PFSK-1 (cell line): ENCODE results near the gene NHLRC4.

Experiments
- FOXP2 ChIP-seq: optimal IDR thresholded peaks from 2 replicates; pipeline ENCODE3; 2011; ENCODE audit warnings: borderline replicate concordance, control low read depth, inconsistent platforms; ENCODE audit not compliant: insufficient read depth; ENCODE audit errors: extremely low read length, extremely low read depth
- POLR2AphosphoS5 ChIP-seq: IDR thresholded peaks from 2 replicates; pipeline ENCODE4 v1.6.1; 2012; ENCODE audit warnings: low read depth, mild to moderate bottlenecking, control low read depth, low read length, moderate library complexity
- SIN3A ChIP-seq: IDR thresholded peaks from 2 replicates; pipeline ENCODE4 v1.6.1; 2012; ENCODE audit warnings: mild to moderate bottlenecking, low read length, moderate library complexity, borderline replicate concordance; ENCODE audit not compliant: insufficient read depth
- TAF1 ChIP-seq: IDR thresholded peaks from 2 replicates; pipeline ENCODE4 v1.6.1; 2012; ENCODE audit warnings: low read length, control low read depth, borderline replicate concordance; ENCODE audit not compliant: insufficient read depth
- TF ChIP-seq, protein P1 (sequence below), 2 experiments: IDR thresholded peaks; 2 replicates each; pipeline versions ENCODE4 v1.6.1 to v1.8.0; 2011 to 2012; ENCODE audit warnings: low read depth in 2 of 2, low read length in 2 of 2, control low read depth in 1 of 2, inconsistent platforms in 1 of 2, mild to moderate bottlenecking in 1 of 2, moderate library complexity in 1 of 2; ENCODE audit not compliant: insufficient read depth in 1 of 2

The NHLRC4 gene

DNA sequence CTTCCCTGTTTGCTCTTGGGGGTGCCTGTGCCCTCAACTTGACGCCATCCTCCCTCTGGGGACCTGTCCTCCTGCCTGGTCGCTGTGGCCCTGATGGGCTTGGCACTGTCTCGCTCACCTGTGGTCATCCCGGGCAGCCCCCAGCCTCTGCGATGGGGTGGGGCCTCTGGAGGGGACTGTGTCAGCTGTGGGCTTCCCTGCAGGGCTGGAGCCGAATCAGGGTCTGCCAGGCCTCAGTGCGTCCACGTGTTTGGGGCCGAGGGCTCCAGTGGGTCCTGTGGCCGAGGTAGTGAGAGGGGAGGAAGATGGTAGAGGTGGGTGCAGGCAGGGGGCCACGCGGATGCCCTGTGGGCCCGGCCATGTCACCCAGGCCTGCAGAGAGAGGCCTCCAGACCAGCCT, 11.0 kb downstream of the NHLRC4 start:
- TF ChIP-seq POLR2AphosphoS5 (no peak), TAF1 (no peak), FOXP2 (no peak), SIN3A (no peak)
- TF ChIP-seq, protein P1, sequence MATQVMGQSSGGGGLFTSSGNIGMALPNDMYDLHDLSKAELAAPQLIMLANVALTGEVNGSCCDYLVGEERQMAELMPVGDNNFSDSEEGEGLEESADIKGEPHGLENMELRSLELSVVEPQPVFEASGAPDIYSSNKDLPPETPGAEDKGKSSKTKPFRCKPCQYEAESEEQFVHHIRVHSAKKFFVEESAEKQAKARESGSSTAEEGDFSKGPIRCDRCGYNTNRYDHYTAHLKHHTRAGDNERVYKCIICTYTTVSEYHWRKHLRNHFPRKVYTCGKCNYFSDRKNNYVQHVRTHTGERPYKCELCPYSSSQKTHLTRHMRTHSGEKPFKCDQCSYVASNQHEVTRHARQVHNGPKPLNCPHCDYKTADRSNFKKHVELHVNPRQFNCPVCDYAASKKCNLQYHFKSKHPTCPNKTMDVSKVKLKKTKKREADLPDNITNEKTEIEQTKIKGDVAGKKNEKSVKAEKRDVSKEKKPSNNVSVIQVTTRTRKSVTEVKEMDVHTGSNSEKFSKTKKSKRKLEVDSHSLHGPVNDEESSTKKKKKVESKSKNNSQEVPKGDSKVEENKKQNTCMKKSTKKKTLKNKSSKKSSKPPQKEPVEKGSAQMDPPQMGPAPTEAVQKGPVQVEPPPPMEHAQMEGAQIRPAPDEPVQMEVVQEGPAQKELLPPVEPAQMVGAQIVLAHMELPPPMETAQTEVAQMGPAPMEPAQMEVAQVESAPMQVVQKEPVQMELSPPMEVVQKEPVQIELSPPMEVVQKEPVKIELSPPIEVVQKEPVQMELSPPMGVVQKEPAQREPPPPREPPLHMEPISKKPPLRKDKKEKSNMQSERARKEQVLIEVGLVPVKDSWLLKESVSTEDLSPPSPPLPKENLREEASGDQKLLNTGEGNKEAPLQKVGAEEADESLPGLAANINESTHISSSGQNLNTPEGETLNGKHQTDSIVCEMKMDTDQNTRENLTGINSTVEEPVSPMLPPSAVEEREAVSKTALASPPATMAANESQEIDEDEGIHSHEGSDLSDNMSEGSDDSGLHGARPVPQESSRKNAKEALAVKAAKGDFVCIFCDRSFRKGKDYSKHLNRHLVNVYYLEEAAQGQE (IDR thresholded peaks at IDR 0.05; ENCODE audit: insufficient read depth in 1 of 2, low read depth in 2 of 2, low read length in 2 of 2) = no peak

DNA sequence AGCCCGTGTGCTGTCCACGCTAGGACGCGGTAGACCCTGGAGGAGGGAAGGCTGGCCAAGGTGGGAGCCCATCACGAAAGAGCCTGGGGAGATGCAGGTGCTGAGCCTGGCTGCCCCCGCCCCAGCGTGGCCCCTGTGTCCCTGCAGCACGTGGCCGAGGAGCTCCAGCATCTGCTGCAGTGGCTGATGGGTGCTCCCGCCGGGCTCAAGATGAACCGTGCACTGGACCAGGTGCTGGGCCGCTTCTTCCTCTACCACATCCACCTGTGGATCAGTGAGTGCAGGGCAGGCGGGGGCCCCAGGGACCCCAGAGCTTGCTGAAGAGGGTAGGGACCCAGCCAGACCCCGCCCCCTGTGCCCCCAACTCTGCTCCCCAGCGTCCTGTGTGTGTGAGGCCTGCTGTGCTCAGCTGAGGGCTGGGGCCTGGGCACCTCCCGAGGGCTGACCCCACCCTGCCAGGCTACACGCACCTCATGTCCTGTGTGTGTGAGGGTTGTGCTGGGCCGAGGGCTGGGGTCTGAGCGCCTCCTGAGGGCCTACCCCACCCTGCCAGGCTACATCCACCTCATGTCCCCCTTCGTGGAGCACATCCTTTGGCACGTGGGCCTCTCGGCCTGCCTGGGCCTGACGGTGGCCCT, 11.5 kb downstream of the NHLRC4 start:
- no peak for TF ChIP-seq POLR2AphosphoS5
- TF ChIP-seq SIN3A = no peak
- no peak for TF ChIP-seq FOXP2
- no peak for TF ChIP-seq TAF1
- TF ChIP-seq, protein P1 (IDR thresholded peaks at IDR 0.05; ENCODE audit: insufficient read depth in 1 of 2, low read depth in 2 of 2, low read length in 2 of 2) = no peak

DNA sequence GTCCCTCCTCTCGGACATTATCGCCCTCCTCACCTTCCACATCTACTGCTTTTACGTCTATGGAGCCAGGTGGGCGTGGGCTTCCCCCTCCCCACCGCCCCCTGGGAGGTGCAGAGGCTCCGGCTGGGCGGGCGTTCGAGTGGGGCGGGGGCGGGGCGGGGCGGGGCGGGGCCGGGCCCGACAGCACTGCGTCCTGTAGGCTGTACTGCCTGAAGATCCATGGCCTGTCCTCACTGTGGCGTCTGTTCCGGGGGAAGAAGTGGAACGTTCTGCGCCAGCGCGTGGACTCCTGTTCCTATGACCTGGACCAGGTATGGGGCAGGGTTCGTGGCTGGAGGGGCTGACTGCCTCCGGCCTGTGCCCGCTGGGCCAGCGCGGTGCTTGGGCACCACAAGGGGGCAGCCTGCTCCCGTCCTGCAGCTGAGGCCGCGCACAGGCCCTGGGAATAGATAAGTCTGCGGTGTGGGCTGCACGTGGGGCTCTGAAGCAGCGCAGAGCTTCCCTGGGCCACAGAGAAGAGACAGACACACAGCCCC, 12.1 kb downstream of the NHLRC4 start:
- TF ChIP-seq POLR2AphosphoS5 (no peak), TAF1 (no peak), FOXP2 (peak; percentile 72), SIN3A (no peak)

DNA sequence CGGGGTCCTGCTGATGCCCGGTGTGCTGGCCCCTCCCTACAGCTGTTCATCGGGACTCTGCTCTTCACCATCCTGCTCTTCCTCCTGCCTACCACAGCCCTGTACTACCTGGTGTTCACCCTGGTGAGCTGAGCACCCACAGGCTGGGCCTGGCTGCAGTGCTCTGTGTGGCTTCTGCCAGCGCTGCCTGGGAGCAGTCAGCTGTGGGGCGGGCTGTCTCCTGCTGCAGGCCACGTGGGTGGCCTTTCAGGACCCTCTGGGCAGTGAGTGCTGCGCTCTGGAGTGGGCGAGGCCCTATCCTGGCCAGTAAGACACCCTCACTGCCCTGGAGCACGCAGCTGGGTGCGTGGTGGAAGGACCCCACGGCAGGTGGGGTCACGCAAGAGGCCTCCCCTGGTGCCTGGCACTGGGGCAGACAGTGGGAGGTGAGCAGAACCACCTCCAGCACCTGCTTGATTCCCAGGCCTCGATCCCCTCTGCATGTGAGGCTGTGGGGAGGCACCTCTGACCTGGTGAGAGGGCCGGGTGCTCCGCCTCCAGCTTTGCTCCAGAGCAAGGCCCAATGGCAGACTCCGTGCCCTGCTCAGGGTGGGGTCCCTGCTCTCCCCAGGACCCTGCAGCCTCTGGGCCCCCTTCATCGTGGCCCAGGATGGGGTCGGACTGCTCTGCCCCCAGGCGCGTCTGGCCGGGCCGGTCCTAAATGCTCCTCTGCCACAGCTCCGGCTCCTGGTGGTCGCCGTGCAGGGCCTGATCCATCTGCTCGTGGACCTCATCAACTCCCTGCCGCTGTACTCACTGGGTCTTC, 13.5 kb downstream of the NHLRC4 start:
- TF ChIP-seq POLR2AphosphoS5 (no peak), SIN3A (no peak), TAF1 (no peak), FOXP2 (no peak)
- TF ChIP-seq, protein P1 (IDR thresholded peaks at IDR 0.05; ENCODE audit: insufficient read depth in 1 of 2, low read depth in 2 of 2, low read length in 2 of 2) = no peak

DNA sequence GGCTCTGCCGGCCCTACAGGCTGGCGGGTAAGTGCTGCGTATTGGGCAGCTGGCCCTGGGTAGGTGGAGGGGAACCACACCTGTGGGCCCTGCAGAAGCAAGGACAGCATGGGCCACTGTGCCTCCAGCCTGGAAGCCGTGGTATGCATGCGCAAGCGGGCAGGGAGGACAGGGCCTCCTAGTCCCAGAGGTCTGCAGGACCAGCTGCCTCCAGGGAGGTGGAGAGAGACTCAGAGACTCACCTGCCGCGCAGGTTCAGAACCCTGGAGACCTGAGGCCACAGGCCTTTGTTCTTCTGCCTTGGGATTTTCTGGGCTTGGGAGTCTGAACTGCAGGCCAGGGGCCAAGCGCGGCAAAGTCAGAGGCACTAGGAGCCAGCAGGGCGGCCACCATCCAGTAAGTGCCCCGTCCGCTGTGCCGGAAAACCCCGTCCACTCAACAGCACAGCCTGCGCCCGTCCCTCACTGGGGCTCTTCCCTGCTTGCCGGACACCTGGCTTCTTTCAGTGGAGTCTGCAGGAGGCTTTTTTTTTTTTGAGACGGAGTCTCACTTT, 14.2 kb downstream of the NHLRC4 start:
- no peak for TF ChIP-seq FOXP2
- no peak for TF ChIP-seq SIN3A
- TF ChIP-seq, protein P1 (IDR thresholded peaks at IDR 0.05; ENCODE audit: insufficient read depth in 1 of 2, low read depth in 2 of 2, low read length in 2 of 2) = no peak
- no peak for TF ChIP-seq POLR2AphosphoS5
- no peak for TF ChIP-seq TAF1
